Inferior parietal cortex (tissue), 1 donor: Measurements from ENCODE around the gene TFAM.

Experiments used
- DNase-seq: peaks from one replicate; pipeline ENCODE4 v3.0.0-alpha.2; 2016; ENCODE audit errors: extremely low spot score

Gene TFAM

GRCh38 chr10:58433571-58433970, 48.4 kb downstream of the TFAM start:
- no peak for DNase-seq

DNA sequence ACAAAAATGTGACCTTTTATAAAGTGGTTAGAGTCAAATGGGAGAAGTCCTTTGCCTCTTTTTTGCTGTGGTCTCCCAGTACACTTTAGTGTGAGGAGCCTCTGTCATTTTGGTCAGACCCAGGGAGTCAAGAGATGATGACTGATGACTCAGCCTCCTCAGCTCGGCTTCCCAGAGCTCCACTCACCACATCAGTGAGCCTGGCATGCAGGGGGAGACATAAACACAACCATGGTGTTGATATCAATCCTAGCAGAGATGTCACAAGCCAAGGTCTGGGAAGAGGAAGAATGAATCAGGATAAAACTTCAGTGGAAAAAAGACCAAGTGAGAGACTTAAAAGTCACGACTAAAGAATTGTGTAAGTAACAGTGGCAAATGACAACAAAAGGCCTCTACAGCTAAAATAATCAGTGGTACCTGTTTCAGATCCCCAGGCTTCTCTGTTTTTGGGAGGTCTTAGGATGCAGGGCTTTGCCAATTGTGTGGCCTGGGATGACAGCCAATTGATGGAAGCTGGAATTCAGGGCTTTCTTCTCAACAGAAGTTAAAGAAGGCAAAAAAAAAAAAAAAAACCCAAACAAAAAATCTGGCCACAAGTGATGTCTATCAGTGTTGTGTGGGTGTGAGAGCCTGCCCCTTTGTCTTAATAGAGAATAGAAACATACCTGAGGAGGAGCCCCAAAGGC, 50.2 kb downstream of the TFAM start:
- no peak for DNase-seq

- DNase-seq, result no peak
Measured at GRCh38 chr10:58436071-58436470, 50.9 kb downstream of the TFAM start.

DNA sequence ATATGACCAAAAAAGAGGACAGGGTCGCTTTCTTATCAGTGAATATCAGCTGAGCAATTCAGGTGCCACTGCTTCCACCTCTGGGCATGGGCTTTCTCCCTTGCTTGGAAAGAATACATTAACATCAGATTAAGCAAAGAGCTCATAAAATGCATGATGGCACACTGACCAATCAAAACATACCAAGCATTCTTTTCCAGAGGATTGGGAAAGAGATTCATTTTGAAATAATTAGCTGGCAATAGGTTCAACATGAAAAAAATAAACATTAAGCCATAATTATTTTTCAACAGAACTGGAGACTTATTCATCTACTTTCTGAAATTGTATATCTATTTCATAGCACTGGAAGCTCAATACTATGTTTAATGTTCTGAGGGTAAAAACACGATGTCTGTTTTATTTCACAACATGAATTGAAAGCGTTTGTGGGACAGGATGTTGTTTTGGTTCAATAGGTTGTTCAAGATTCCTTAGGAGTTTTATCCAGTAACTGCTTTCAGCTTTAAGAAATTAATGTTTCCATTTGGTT, 53.2 kb downstream of the TFAM start:
- DNase-seq, result no peak

- DNase-seq, result no peak
Measured at GRCh38 chr10:58438986-58439385, 53.8 kb downstream of the TFAM start.

GRCh38 chr10:58439632-58440364, 54.6 kb downstream of the TFAM start:
- DNase-seq, result no peak

- no peak for DNase-seq
Measured at GRCh38 chr10:58440484-58440883, 55.3 kb downstream of the TFAM start.

DNA sequence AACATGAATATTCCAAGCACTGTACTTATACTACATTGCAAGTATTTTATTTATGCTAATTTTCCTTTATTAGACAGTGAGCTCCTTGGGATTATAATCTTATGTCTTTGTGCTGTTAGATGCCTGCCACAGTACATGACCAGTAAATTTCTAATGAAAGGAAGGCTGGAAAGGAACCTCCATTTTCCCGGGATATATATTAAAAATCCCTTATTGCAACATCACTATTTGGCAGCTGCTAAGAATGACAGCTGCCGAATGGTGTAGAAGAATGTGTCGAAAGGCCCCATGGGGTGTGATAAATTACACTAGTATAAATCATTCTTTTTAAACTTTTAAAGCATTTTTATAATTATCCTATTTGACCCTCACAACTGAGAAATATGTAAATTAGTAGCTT, 59.1 kb downstream of the TFAM start:
- DNase-seq, result no peak

GRCh38 chr10:58444876-58445275, 59.7 kb downstream of the TFAM start:
- no peak for DNase-seq

GRCh38 chr10:58448121-58448935, 63.1 kb downstream of the TFAM start:
- no peak for DNase-seq
